ENCODE data around the gene ATG4B.

DNA sequence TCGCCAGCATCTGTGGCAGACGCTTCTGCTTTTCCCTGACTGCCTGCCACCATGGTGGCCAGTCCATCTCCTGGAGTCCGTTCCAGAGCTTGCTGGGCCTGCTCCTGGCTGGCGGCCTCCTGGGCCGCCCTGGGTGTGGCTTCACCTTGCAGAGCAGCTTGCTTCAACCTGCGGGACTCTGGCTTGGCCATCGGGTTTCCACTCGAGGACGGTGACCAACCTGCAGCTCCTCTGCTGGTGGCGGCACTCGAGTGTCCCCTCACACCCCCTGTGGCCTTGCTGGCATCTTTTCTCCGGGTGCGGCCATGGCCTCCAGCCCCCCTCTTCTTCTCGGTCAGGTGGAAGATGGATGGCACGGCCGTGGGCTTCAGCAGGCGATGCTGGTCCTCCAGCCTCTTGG, 3.9 kb upstream of the ATG4B start:
- TF ChIP-seq, protein P1, sequence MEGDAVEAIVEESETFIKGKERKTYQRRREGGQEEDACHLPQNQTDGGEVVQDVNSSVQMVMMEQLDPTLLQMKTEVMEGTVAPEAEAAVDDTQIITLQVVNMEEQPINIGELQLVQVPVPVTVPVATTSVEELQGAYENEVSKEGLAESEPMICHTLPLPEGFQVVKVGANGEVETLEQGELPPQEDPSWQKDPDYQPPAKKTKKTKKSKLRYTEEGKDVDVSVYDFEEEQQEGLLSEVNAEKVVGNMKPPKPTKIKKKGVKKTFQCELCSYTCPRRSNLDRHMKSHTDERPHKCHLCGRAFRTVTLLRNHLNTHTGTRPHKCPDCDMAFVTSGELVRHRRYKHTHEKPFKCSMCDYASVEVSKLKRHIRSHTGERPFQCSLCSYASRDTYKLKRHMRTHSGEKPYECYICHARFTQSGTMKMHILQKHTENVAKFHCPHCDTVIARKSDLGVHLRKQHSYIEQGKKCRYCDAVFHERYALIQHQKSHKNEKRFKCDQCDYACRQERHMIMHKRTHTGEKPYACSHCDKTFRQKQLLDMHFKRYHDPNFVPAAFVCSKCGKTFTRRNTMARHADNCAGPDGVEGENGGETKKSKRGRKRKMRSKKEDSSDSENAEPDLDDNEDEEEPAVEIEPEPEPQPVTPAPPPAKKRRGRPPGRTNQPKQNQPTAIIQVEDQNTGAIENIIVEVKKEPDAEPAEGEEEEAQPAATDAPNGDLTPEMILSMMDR (IDR thresholded peaks at IDR 0.05; ENCODE audit: borderline replicate concordance, extremely low read depth, low read length, poor library complexity, severe bottlenecking) = no peak
- no peak for TF ChIP-seq EZH2 (IDR thresholded peaks at IDR 0.05; ENCODE audit: borderline replicate concordance, low read depth, low read length, severe bottlenecking)
